Coronary artery (tissue), 2 donors: Measurements from ENCODE around the gene NAV2.

Experiments used
- DNase-seq: peaks from one replicate; pipeline ENCODE4 v3.0.0-alpha.2; 2017; ENCODE audit warnings: low spot score
- H3K27ac ChIP-seq, 2 donors: fragments of 200-600 bp; sonication (generic); one replicate each; pipeline ENCODE4 v1.5.1; 2016 to 2019
- H3K4me3 ChIP-seq: fragments of 200-600 bp; sonication (generic); 2 replicates; pipeline ENCODE4 v1.5.1; 2016; ENCODE audit warnings: mild to moderate bottlenecking, moderate library complexity
- TF ChIP-seq, protein P1 (sequence below): fragments of 200-600 bp; sonication (generic); IDR thresholded peaks from one replicate; pipeline ENCODE4 v1.5.1; 2019; ENCODE audit warnings: antibody characterized with exemption

The NAV2 gene

DNA sequence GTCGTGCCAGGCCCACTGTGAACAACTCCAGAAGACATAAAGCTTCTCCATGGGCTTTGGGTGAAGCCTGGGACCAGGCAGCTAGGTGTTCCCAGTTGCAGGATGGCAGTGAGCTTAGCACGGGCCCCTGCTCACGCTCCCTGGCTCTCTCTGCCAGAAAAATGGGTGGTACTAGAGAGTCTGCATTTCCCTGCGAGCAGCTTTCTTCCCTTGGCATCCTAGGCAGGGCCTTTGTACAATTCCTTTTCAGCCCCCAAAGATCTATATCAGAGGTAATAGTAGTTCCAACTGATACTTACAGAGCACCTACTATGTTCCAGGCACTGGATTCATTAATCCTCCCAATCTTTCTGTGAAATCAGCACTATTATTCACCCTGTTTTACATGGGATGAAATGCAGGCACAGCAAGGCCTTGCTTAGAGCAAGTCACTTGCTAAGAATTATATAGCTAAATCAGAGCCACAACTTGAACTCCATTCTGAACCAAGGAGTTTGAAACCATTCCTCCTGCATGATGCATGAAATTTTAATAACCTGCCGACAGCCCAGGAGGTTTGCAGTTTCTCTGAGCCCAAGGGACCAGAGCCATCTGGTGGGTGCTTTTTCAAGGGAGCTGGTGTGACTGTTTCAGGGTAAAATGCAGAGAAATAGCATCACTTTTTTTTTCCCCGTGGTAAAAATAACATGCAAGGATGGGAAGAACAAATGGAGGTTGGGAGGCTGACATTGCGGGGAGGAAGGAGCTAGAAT, 22.7 kb downstream of the NAV2 start:
- DNase-seq, result no peak
- H3K4me3 ChIP-seq, result no peak overlapping the region
- H3K27ac ChIP-seq, result peak overlapping the region; percentile 86 to 95
- TF ChIP-seq, protein P1, sequence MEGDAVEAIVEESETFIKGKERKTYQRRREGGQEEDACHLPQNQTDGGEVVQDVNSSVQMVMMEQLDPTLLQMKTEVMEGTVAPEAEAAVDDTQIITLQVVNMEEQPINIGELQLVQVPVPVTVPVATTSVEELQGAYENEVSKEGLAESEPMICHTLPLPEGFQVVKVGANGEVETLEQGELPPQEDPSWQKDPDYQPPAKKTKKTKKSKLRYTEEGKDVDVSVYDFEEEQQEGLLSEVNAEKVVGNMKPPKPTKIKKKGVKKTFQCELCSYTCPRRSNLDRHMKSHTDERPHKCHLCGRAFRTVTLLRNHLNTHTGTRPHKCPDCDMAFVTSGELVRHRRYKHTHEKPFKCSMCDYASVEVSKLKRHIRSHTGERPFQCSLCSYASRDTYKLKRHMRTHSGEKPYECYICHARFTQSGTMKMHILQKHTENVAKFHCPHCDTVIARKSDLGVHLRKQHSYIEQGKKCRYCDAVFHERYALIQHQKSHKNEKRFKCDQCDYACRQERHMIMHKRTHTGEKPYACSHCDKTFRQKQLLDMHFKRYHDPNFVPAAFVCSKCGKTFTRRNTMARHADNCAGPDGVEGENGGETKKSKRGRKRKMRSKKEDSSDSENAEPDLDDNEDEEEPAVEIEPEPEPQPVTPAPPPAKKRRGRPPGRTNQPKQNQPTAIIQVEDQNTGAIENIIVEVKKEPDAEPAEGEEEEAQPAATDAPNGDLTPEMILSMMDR, result no peak

DNA sequence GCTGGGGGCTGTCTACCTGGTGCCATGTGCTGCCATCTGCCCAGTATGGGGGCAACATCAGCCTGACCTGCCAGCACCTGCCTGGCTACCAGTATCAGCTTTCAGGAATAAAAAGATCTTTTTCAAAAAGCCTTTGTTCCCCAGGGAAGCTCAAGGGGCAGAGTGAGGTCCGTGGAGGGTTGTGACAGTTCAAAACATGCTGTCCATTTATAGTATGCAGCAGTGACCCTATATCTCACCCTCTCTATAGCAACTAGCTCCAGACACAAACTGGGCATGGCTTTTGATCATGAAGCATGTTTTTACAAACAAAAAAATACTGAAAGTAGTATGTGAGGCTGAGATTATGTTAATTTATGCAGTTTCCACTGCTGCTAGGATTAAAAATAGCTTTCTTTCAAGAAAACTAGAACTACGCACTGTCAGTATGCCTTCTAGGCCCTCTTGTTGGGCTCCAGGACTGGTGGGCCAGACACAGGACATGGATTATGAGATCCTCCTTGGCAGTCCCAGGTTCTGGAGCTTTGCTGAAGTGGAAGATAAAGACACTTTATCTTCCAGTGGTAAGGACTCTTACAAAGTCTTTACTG, 23.4 kb downstream of the NAV2 start:
- DNase-seq, result no peak
- TF ChIP-seq, protein P1, result no peak
- Histone ChIP-seq H3K27ac (peak overlapping the region; percentile 86 to 95), H3K4me3 (no peak overlapping the region)

DNA sequence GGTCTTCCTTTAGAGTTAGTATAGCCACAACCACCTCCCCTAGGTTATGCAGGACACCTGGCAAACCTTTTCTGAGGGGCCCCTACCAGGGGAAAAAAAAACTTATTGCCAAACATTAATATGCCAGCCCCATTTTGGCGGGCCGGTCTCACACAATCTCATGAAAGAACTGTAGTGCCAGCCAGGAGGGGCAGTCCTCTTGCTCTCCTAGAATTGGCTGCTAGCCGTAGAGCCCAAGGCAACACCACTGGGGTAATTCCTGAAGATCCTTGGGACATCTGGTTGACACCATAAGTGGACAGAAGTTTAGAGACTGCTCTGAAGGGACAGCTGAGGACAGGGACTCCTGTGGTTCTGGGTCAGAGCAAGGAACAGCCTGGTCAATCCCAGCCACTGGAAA, 24.2 kb downstream of the NAV2 start:
- H3K27ac ChIP-seq, result peak overlapping the region; percentile 86 to 95

DNA sequence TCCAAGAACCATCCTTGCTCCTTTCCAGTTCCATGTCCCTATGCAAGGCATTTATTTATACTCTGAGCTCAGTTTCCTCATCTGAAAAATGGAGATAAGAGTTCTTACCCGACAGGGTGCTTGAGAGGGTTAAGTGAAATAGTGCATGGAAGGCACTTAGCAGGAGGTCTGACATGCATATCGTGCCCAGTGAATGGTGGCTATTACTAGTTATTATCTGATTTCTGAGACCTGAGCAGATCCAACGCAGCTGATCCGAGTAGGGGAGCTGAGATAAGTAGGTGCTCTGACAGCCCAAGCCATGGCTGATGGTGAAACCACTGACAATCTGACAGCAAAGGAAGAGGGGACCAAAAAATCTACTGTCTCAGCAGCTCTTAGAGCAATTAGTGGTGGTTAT, 24.9 kb downstream of the NAV2 start:
- peak overlapping the region; percentile 86 to 95 for H3K27ac ChIP-seq
- peak; percentile 46 for DNase-seq

More for the DNA sequence above, 24.2 kb downstream of the NAV2 start:
- TF ChIP-seq, protein P1, result no peak
- H3K4me3 ChIP-seq, result no peak overlapping the region
- peak; percentile 73 for DNase-seq

DNA sequence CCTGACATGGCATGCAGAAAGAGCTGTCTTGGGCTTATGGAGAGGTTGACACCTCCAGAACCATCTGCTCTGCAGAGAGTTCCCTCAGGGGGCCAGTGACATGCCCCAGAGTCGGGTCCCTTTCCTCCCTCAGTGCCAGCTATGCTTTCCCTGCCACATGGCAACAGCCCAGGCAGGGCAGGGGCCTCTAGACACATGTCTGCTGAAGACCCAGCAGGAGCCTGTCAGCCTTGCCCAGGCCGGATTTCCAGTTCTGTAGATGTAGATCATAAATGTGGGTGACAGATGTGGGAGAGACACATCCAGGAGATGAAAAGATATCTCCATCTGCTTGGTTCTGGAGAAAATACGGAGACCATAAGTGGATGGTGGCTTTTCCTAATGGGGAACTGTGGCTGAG, 25.5 kb downstream of the NAV2 start:
- peak; percentile 61 for DNase-seq
- Histone ChIP-seq H3K27ac (peak overlapping the region; percentile 86 to 95), H3K4me3 (no peak overlapping the region)
- TF ChIP-seq, protein P1, result no peak

More for the DNA sequence above, 24.9 kb downstream of the NAV2 start:
- no peak overlapping the region for H3K4me3 ChIP-seq
- TF ChIP-seq, protein P1, result no peak

DNA sequence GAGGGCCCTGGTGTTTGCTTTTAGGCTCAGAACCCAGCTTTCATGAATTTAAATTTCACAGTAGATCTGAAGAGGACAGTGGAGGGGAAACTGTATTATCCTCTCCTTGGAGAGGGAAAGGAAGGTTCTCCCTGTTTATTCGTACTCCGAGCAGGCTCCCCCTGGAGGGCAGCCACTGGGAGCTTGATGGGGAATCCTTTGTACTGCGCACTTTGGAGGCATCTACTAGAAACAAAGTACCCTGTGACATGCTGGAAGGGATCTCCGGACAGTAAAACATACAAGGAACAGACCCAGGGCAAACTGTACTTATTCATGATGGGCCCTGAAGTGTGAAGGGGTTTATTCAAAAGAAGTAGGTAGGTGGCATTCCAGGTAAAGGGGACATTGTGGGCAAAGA, 27.2 kb downstream of the NAV2 start:
- H3K27ac ChIP-seq, result peak overlapping the region; percentile 44 to 52
- H3K4me3 ChIP-seq, result no peak overlapping the region
- TF ChIP-seq, protein P1, result no peak
- DNase-seq, result peak; percentile 58

DNA sequence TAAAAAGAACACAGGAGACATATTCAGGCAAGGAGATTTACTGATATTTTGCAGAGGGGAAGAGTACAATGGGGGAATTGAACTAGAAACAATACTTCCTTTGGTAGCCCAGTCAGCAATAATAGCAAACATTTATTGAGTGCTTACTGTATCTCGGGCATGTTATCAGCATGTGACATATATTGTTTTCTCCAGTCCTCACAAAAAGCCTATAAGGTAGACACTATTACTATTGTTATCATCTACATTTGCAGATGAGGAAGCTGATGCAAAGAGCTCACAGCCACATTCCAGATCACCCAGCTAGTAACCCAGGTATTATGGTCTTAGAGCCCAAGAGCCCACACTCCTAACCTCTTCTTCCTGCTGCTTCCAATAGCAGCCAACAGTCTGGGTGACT, 27.9 kb downstream of the NAV2 start:
- TF ChIP-seq, protein P1, result no peak
- DNase-seq, result peak; percentile 9
- no peak overlapping the region for H3K4me3 ChIP-seq
- H3K27ac ChIP-seq, result no peak overlapping the region
